Parathyroid adenoma (tissue), 2 donors: Measurements from ENCODE around the gene TBC1D5.
"Not testable (repeated sequence)": the region's sequence is repeated elsewhere in the genome, so short reads cannot be mapped to it uniquely, and the experiment has no call there.

Source experiments
- H2AFZ ChIP-seq: fragments of 300-600 bp; sonication (generic); one replicate; pipeline ENCODE4 v1.7.0; 2017; ENCODE audit warnings: antibody characterized with exemption, mild to moderate bottlenecking
- H3K27ac ChIP-seq: fragments of 300-600 bp; sonication (generic); one replicate; pipeline ENCODE4 v1.7.0; 2017
- H3K27me3 ChIP-seq: fragments of 300-600 bp; sonication (generic); one replicate; pipeline ENCODE4 v1.7.0; 2017; ENCODE audit warnings: low read length; ENCODE audit not compliant: control insufficient read depth, insufficient read depth
- H3K36me3 ChIP-seq: fragments of 300-600 bp; sonication (generic); one replicate; pipeline ENCODE4 v1.7.0; 2017; ENCODE audit warnings: low read length; ENCODE audit not compliant: control insufficient read depth, insufficient read depth
- H3K4me1 ChIP-seq: fragments of 300-600 bp; sonication (generic); one replicate; pipeline ENCODE4 v1.7.0; 2017; ENCODE audit warnings: control low read depth
- H3K4me2 ChIP-seq: fragments of 300-600 bp; sonication (generic); one replicate; pipeline ENCODE4 v1.7.0; 2017; ENCODE audit warnings: low read length
- H3K4me3 ChIP-seq: fragments of 300-600 bp; sonication (generic); one replicate; pipeline ENCODE4 v1.7.0; 2017; ENCODE audit warnings: low read depth, low read length
- H3K79me2 ChIP-seq: fragments of 300-600 bp; sonication (generic); one replicate; pipeline ENCODE4 v1.7.0; 2017; ENCODE audit warnings: control low read depth
- H3K9ac ChIP-seq: fragments of 300-600 bp; sonication (generic); one replicate; pipeline ENCODE4 v1.7.0; 2017; ENCODE audit warnings: mild to moderate bottlenecking
- H3K9me3 ChIP-seq: fragments of 300-600 bp; sonication (generic); one replicate; pipeline ENCODE4 v1.7.0; 2017; ENCODE audit warnings: low read length; ENCODE audit not compliant: control insufficient read depth
- CTCF ChIP-seq: fragments of 300-600 bp; sonication (generic); IDR thresholded peaks from one replicate; pipeline ENCODE4 v1.7.0; 2017; ENCODE audit warnings: antibody characterized with exemption, mild to moderate bottlenecking
- donor health status: primary hyperparathyroidism.

The TBC1D5 gene

GRCh38 chr3:17398959-17399551 is 343.4 kb downstream of the TBC1D5 start:
- Histone ChIP-seq H3K79me2 (no peaks in the 10 kb centered on the region), H2AFZ (no peak overlapping the region), H3K27ac (no peak overlapping the region), H3K4me3 (no peak overlapping the region), H3K4me1 (no peaks in the 10 kb centered on the region), H3K36me3 (no peaks in the 10 kb centered on the region), H3K9ac (no peak overlapping the region), H3K4me2 (no peak overlapping the region), H3K9me3 (no peaks in the 10 kb centered on the region), H3K27me3 (no peaks in the 10 kb centered on the region)
- no peak for TF ChIP-seq CTCF

- H3K4me1 ChIP-seq: no peaks in the 10 kb centered on the region
- no peak overlapping the region for H2AFZ ChIP-seq
- H3K9ac ChIP-seq: no peak overlapping the region
- no peak overlapping the region for H3K4me3 ChIP-seq
- H3K4me2 ChIP-seq: no peak overlapping the region
- no peaks in the 10 kb centered on the region for H3K79me2 ChIP-seq
- no peaks in the 10 kb centered on the region for H3K27me3 ChIP-seq
- TF ChIP-seq CTCF: no peak
- H3K9me3 ChIP-seq: no peaks in the 10 kb centered on the region
- H3K36me3 ChIP-seq: no peaks in the 10 kb centered on the region
- H3K27ac ChIP-seq: no peak overlapping the region
Observed at GRCh38 chr3:17396036-17396435, 346.4 kb downstream of the TBC1D5 start.

- Histone ChIP-seq H3K9me3 (no peaks in the 10 kb centered on the region), H3K27me3 (no peaks in the 10 kb centered on the region), H3K9ac (no peak overlapping the region), H3K4me2 (no peak overlapping the region), H3K36me3 (no peaks in the 10 kb centered on the region), H2AFZ (no peak overlapping the region), H3K4me3 (no peak overlapping the region), H3K79me2 (no peaks in the 10 kb centered on the region), H3K4me1 (no peaks in the 10 kb centered on the region), H3K27ac (no peak overlapping the region)
- no peak for TF ChIP-seq CTCF
Observed at GRCh38 chr3:17394541-17395155, 347.8 kb downstream of the TBC1D5 start.

GRCh38 chr3:17392516-17392915 is 349.9 kb downstream of the TBC1D5 start:
- H3K79me2 ChIP-seq, H3K9ac ChIP-seq, H3K4me3 ChIP-seq, H2AFZ ChIP-seq, H3K9me3 ChIP-seq, H3K36me3 ChIP-seq, H3K27ac ChIP-seq, H3K4me1 ChIP-seq, H3K27me3 ChIP-seq, H3K4me2 ChIP-seq: not testable (repeated sequence)

- TF ChIP-seq CTCF: no peak
- Histone ChIP-seq H3K4me3 (no peak overlapping the region), H2AFZ (no peak overlapping the region), H3K36me3 (no peaks in the 10 kb centered on the region), H3K27ac (no peak overlapping the region), H3K9ac (no peak overlapping the region), H3K4me1 (no peaks in the 10 kb centered on the region), H3K4me2 (no peak overlapping the region), H3K9me3 (no peaks in the 10 kb centered on the region), H3K27me3 (no peaks in the 10 kb centered on the region), H3K79me2 (no peaks in the 10 kb centered on the region)
Observed at GRCh38 chr3:17390785-17391184, 351.6 kb downstream of the TBC1D5 start.
